Erythroblast (primary cell): ENCODE results near the gene GABRA5.

Experiments
- GATA1 ChIP-seq: IDR thresholded peaks from 2 replicates; pipeline ENCODE4 v1.6.1; 2011; ENCODE audit warnings: low read depth, mild to moderate bottlenecking, control low read depth, low read length, moderate library complexity
- POLR2A ChIP-seq: IDR thresholded peaks from 2 replicates; pipeline ENCODE4 v1.6.1; 2011; ENCODE audit warnings: mild to moderate bottlenecking, low read length

- TF ChIP-seq POLR2A (no peak), GATA1 (no peak)
Measured at GRCh38 chr15:26934848-26935247, 68.0 kb downstream of the GABRA5 start.
